Measurements from ENCODE around the gene POM121.
A peak's percentile ranks its signal among the peaks of the same experiment; 100 is the strongest.
"Not testable (repeated sequence)": the region's sequence is repeated elsewhere in the genome, so short reads cannot be mapped to it uniquely, and the experiment has no call there.

The POM121 gene

GRCh38 chr7:72924733-72925545, at the start of gene POM121:
TSS of gene POM121 (plus strand) at chr7:72925095. CDS start at chr7:72925122, 27 bp downstream.
- FAIRE-seq (peak; percentile 63), DNase-seq (ENCODE audit: extremely low spot score, insufficient read length, low read depth) (peak; percentile 90)

GRCh38 chr7:72879079-72879736, 45.7 kb upstream of the POM121 start:
- peak; percentile 48 for DNase-seq (ENCODE audit: extremely low spot score, insufficient read length, low read depth)
- not testable (repeated sequence) for FAIRE-seq

- not testable (repeated sequence) for FAIRE-seq; DNase-seq (ENCODE audit: extremely low spot score, insufficient read length, low read depth)
Measured at GRCh38 chr7:72879737-72880215, 45.1 kb upstream of the POM121 start.

GRCh38 chr7:72891750-72892149, 33.1 kb upstream of the POM121 start:
- FAIRE-seq; DNase-seq (ENCODE audit: extremely low spot score, insufficient read length, low read depth): not testable (repeated sequence)

- not testable (repeated sequence) for DNase-seq (ENCODE audit: extremely low spot score, insufficient read length, low read depth); FAIRE-seq
Measured at GRCh38 chr7:72904740-72905139, 20.2 kb upstream of the POM121 start.

GRCh38 chr7:72908422-72908821, 16.5 kb upstream of the POM121 start:
- not testable (repeated sequence) for FAIRE-seq; DNase-seq (ENCODE audit: extremely low spot score, insufficient read length, low read depth)

- not testable (repeated sequence) for DNase-seq (ENCODE audit: extremely low spot score, insufficient read length, low read depth); FAIRE-seq
Measured at GRCh38 chr7:72911395-72911794, 13.5 kb upstream of the POM121 start.

GRCh38 chr7:72913750-72914149, 11.1 kb upstream of the POM121 start:
- DNase-seq (ENCODE audit: extremely low spot score, insufficient read length, low read depth); FAIRE-seq: not testable (repeated sequence)

- not testable (repeated sequence) for DNase-seq (ENCODE audit: extremely low spot score, insufficient read length, low read depth); FAIRE-seq
Measured at GRCh38 chr7:72914756-72915525, 10.0 kb upstream of the POM121 start.

- DNase-seq (ENCODE audit: extremely low spot score, insufficient read length, low read depth) (no peak), FAIRE-seq (no peak)
Measured at GRCh38 chr7:72919256-72919775, 5.6 kb upstream of the POM121 start.

GRCh38 chr7:72924386-72924732, 536 bp upstream of the POM121 start:
- DNase-seq (ENCODE audit: extremely low spot score, insufficient read length, low read depth): no peak

GRCh38 chr7:72925546-72926120, 738 bp downstream of the POM121 start:
- no peak for DNase-seq (ENCODE audit: extremely low spot score, insufficient read length, low read depth)
- no peak for FAIRE-seq

More at GRCh38 chr7:72924386-72924732, 536 bp upstream of the POM121 start:
- no peak for FAIRE-seq

GRCh38 chr7:72927791-72928190, 2.9 kb downstream of the POM121 start:
- FAIRE-seq; DNase-seq (ENCODE audit: extremely low spot score, insufficient read length, low read depth): not testable (repeated sequence)

GRCh38 chr7:72928216-72928615, 3.3 kb downstream of the POM121 start:
- DNase-seq (ENCODE audit: extremely low spot score, insufficient read length, low read depth); FAIRE-seq: not testable (repeated sequence)

GRCh38 chr7:72942022-72942705, 17.3 kb downstream of the POM121 start:
- not testable (repeated sequence) for DNase-seq (ENCODE audit: extremely low spot score, insufficient read length, low read depth); FAIRE-seq

- DNase-seq (ENCODE audit: extremely low spot score, insufficient read length, low read depth); FAIRE-seq: not testable (repeated sequence)
Measured at GRCh38 chr7:72942956-72943355, 18.1 kb downstream of the POM121 start.

GRCh38 chr7:72944937-72945336, 20.0 kb downstream of the POM121 start:
- DNase-seq (ENCODE audit: extremely low spot score, insufficient read length, low read depth); FAIRE-seq: not testable (repeated sequence)

GRCh38 chr7:72945597-72945996, 20.7 kb downstream of the POM121 start:
- DNase-seq (ENCODE audit: extremely low spot score, insufficient read length, low read depth); FAIRE-seq: not testable (repeated sequence)
